SKM-1 treated with dmso at 0.1 percent for 144 hours (cell line): ENCODE results near the gene CTU2.

Source experiments
- DNase-seq: peaks from one replicate; lab custom pipeline; 2025; ENCODE audit not compliant: unreplicated experiment; lab: John Stamatoyannopoulos, UW

Gene CTU2

GRCh38 chr16:88681084-88681680 is 25.1 kb upstream of the CTU2 start:
- no peak for DNase-seq

- DNase-seq, result peak; percentile 94
These were observed 24.4 kb upstream of the CTU2 start for GRCh38 chr16:88681709-88682451.

GRCh38 chr16:88684569-88685155 is 21.6 kb upstream of the CTU2 start:
- DNase-seq, result no peak

- DNase-seq, result peak; percentile 50
These were observed 20.9 kb upstream of the CTU2 start for GRCh38 chr16:88685156-88686061.

- DNase-seq, result no peak
These were observed 20.3 kb upstream of the CTU2 start for GRCh38 chr16:88686062-88686438.

GRCh38 chr16:88686439-88687253 is 19.7 kb upstream of the CTU2 start, which contains the start of gene SNAI3:
Gene SNAI3, minus strand, starts transcription at chr16:88686507. Its CDS starts 101 bp downstream, at chr16:88686406.
- DNase-seq, result peak; percentile 69

- DNase-seq, result no peak
These were observed 19.1 kb upstream of the CTU2 start for GRCh38 chr16:88687254-88687576.

- no peak for DNase-seq
These were observed 18.7 kb upstream of the CTU2 start for GRCh38 chr16:88687676-88688012.

GRCh38 chr16:88688013-88688778 is 18.1 kb upstream of the CTU2 start:
- DNase-seq, result no peak

- no peak for DNase-seq
These were observed 15.8 kb upstream of the CTU2 start for GRCh38 chr16:88690341-88691128.

- DNase-seq, result no peak
These were observed 15.0 kb upstream of the CTU2 start for GRCh38 chr16:88691129-88691813.

- peak; percentile 92 for DNase-seq
These were observed 14.3 kb upstream of the CTU2 start for GRCh38 chr16:88691924-88692560.

- DNase-seq, result no peak
These were observed 13.4 kb upstream of the CTU2 start for GRCh38 chr16:88692861-88693260.

GRCh38 chr16:88693420-88694177 is 12.7 kb upstream of the CTU2 start:
- no peak for DNase-seq

GRCh38 chr16:88694221-88695087 is 11.8 kb upstream of the CTU2 start:
- no peak for DNase-seq

GRCh38 chr16:88695218-88695617 is 11.1 kb upstream of the CTU2 start:
- DNase-seq, result no peak
